ENCODE measurements around the gene NAGA.
"Not testable (repeated sequence)": the region's sequence is repeated elsewhere in the genome, so short reads cannot be mapped to it uniquely, and the experiment has no call there.

Gene NAGA

DNA sequence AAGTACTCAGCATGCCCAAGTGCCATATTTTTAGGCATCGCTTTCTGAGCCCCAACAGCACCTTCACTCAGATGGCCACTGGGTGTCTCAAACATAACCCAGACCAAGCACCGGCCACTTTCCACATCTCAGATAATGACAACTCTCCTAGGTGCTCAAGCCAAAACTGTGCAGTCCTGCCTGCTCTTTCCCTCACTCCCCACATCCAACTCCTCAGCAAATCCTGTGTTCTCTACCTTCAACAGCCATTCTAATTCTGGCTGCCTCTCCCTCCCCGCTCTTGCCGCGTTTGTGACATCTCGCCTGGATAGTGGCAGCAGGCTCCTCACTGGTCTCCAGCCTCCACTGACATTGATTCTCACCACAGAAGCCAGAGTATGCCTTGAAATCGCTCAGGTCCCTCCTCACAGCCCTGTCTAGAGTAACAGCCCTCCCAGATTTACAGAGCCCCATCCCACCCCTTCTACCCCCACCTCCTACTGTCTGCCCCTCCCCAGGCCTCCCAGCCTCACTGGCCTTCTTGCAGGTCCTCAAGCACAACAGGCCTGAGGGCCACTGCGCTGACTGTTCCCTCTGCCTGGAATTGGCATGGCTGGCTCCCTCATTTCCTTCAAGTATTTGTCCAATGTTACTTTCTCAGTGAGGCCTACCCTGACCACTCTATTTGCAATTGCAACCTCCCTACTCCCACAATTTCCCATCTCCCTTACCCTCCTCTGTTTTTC is 2.2 kb upstream of the NAGA start:
- H2BK12ac ChIP-seq (ENCODE audit: low read length in 2 of 2): no peak overlapping the region
- no peaks in the 10 kb centered on the region for H3K27me3 ChIP-seq (ENCODE audit: control insufficient read depth in 1 of 2, insufficient read depth in 1 of 2, low read length in 2 of 2)
- H3K79me1 ChIP-seq (replicated peaks; ENCODE audit: low read length, poor library complexity, severe bottlenecking): peaks cover 6% of the 10 kb centered on the region
- no peak for DNase-seq
- H2BK120ac ChIP-seq (ENCODE audit: low read depth, low read length): no peak overlapping the region
- H2BK15ac ChIP-seq (ENCODE audit: low read depth, poor library complexity, severe bottlenecking): no peak overlapping the region
- H3K9me3 ChIP-seq (ENCODE audit: control insufficient read depth, low read length): no peaks in the 10 kb centered on the region
- 89% methylated on average over 8 of the region's 8 CpGs for WGBS
- H2BK5ac ChIP-seq (ENCODE audit: low read depth, low read length, poor library complexity, severe bottlenecking): no peak overlapping the region
- no peak overlapping the region for H3K4me3 ChIP-seq (ENCODE audit: insufficient read depth in 1 of 2, low read depth in 1 of 2, low read length in 2 of 2)
- H3K4ac ChIP-seq (ENCODE audit: low read depth in 1 of 2, low read length in 2 of 2): no peak overlapping the region
- no peak overlapping the region for H2AFZ ChIP-seq (ENCODE audit: low read depth, low read length)
- no peak overlapping the region for H3K23ac ChIP-seq (ENCODE audit: low read length in 2 of 2)
- H3K4me1 ChIP-seq (ENCODE audit: control insufficient read depth, insufficient read depth, low read depth, low read length): peaks cover 14% of the 10 kb centered on the region
- H2AK5ac ChIP-seq (ENCODE audit: low read length, severe bottlenecking): no peak overlapping the region
- H3K9ac ChIP-seq (ENCODE audit: low read length): no peak overlapping the region
- no peak overlapping the region for H3K4me2 ChIP-seq (ENCODE audit: low read length, poor library complexity, severe bottlenecking)
- H3K27ac ChIP-seq (ENCODE audit: low read length, poor library complexity, severe bottlenecking): no peak overlapping the region
- no peak overlapping the region for H4K91ac ChIP-seq (ENCODE audit: low read length)
- no peak overlapping the region for H3K18ac ChIP-seq (ENCODE audit: low read depth in 1 of 2, low read length in 2 of 2)
- H3K36me3 ChIP-seq (ENCODE audit: control insufficient read depth in 1 of 2, insufficient read depth in 2 of 2, low read depth in 1 of 2, low read length in 2 of 2): peaks cover 8 to 28% of the 10 kb centered on the region in 2 experiments
- no peak overlapping the region for H3K14ac ChIP-seq (ENCODE audit: low read length in 2 of 2)
- no peak overlapping the region for H4K8ac ChIP-seq (ENCODE audit: low read length)

DNA sequence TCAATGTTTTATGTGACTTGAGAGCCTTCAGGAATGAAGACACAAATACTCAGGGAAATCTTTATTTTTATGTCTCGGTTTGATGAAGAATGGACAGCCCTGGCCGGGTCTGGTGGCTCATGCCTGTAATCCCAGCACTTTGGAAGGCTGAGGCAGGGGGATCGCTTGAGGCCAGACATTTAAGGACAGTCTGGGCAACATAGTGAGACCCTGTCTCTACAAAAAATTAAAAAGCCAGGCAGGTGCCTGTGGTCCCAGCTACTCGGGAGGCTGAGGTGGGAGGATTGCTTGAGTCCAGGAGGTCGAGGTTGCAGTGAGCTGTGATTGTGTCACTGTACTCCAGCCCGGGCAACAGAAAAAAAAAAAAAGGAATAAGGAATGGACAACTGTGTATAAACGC is 896 bp upstream of the NAGA start:
- not testable (repeated sequence) for H4K91ac ChIP-seq (ENCODE audit: low read length); H2BK15ac ChIP-seq (ENCODE audit: low read depth, poor library complexity, severe bottlenecking); H3K4ac ChIP-seq (ENCODE audit: low read depth in 1 of 2, low read length in 2 of 2); H2AFZ ChIP-seq (ENCODE audit: low read depth, low read length); H2BK5ac ChIP-seq (ENCODE audit: low read depth, low read length, poor library complexity, severe bottlenecking); H3K27ac ChIP-seq (ENCODE audit: low read length, poor library complexity, severe bottlenecking); H3K9me3 ChIP-seq (ENCODE audit: control insufficient read depth, low read length); H2AK5ac ChIP-seq (ENCODE audit: low read length, severe bottlenecking); H3K18ac ChIP-seq (ENCODE audit: low read depth in 1 of 2, low read length in 2 of 2); DNase-seq; H3K14ac ChIP-seq (ENCODE audit: low read length in 2 of 2); H2BK120ac ChIP-seq (ENCODE audit: low read depth, low read length); H2BK12ac ChIP-seq (ENCODE audit: low read length in 2 of 2); H3K79me1 ChIP-seq (replicated peaks; ENCODE audit: low read length, poor library complexity, severe bottlenecking); H3K4me2 ChIP-seq (ENCODE audit: low read length, poor library complexity, severe bottlenecking); H3K23ac ChIP-seq (ENCODE audit: low read length in 2 of 2); H4K8ac ChIP-seq (ENCODE audit: low read length); H3K27me3 ChIP-seq (ENCODE audit: control insufficient read depth in 1 of 2, insufficient read depth in 1 of 2, low read length in 2 of 2)
- Histone ChIP-seq H3K4me1 (ENCODE audit: control insufficient read depth, insufficient read depth, low read depth, low read length) (peaks cover 14% of the 10 kb centered on the region), H3K9ac (ENCODE audit: low read length) (peak overlapping the region; percentile 79), H3K36me3 (ENCODE audit: control insufficient read depth in 1 of 2, insufficient read depth in 2 of 2, low read depth in 1 of 2, low read length in 2 of 2) (peaks cover 20 to 28% of the 10 kb centered on the region in 2 experiments), H3K4me3 (ENCODE audit: insufficient read depth in 1 of 2, low read depth in 1 of 2, low read length in 2 of 2) (peak overlapping the region in 1 of 2 experiments; percentile 79)
- WGBS: 95% methylated on average over 7 of the region's 7 CpGs

- no peaks in the 10 kb centered on the region for H3K27me3 ChIP-seq (ENCODE audit: control insufficient read depth in 1 of 2, insufficient read depth in 1 of 2, low read length in 2 of 2)
Observed at GRCh38 chr22:42069801-42070516, 653 bp downstream of the NAGA start.

DNA sequence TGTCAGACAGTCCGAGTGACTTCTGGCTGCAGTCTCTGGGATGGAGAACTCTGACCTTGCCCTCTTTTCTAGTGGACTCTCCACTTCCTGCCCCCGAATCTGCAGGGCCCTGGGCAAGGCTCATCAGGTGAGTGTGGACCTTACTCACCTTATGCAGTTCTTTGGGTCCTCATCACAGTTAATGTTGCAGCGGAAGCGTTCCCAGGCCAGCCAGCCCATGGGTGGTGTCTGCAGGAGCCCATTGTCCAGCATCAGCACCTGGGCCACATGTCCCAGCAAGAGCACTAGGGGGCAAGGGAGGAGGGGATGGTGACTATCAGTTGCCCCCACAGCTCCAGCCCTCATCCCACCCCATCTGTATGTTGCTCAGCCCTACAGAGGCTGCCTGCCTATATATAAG is 2.3 kb downstream of the NAGA start:
- Histone ChIP-seq H3K23ac (ENCODE audit: low read length in 2 of 2) (peak overlapping the region in 1 of 2 experiments; percentile 3), H3K4me2 (ENCODE audit: low read length, poor library complexity, severe bottlenecking) (no peak overlapping the region), H2BK120ac (ENCODE audit: low read depth, low read length) (no peak overlapping the region), H2BK12ac (ENCODE audit: low read length in 2 of 2) (no peak overlapping the region), H3K9ac (ENCODE audit: low read length) (no peak overlapping the region), H2AK5ac (ENCODE audit: low read length, severe bottlenecking) (no peak overlapping the region), H2BK15ac (ENCODE audit: low read depth, poor library complexity, severe bottlenecking) (no peak overlapping the region), H3K36me3 (ENCODE audit: control insufficient read depth in 1 of 2, insufficient read depth in 2 of 2, low read depth in 1 of 2, low read length in 2 of 2) (peaks cover 31 to 36% of the 10 kb centered on the region in 2 experiments), H3K4ac (ENCODE audit: low read depth in 1 of 2, low read length in 2 of 2) (no peak overlapping the region), H4K8ac (ENCODE audit: low read length) (peak overlapping the region; percentile 42), H3K27me3 (ENCODE audit: control insufficient read depth in 1 of 2, insufficient read depth in 1 of 2, low read length in 2 of 2) (no peaks in the 10 kb centered on the region), H4K91ac (ENCODE audit: low read length) (peak overlapping the region; percentile 36), H3K14ac (ENCODE audit: low read length in 2 of 2) (no peak overlapping the region), H2AFZ (ENCODE audit: low read depth, low read length) (no peak overlapping the region), H3K27ac (ENCODE audit: low read length, poor library complexity, severe bottlenecking) (no peak overlapping the region), H3K4me1 (ENCODE audit: control insufficient read depth, insufficient read depth, low read depth, low read length) (peaks cover 9% of the 10 kb centered on the region), H3K4me3 (ENCODE audit: insufficient read depth in 1 of 2, low read depth in 1 of 2, low read length in 2 of 2) (no peak overlapping the region), H3K18ac (ENCODE audit: low read depth in 1 of 2, low read length in 2 of 2) (no peak overlapping the region), H3K9me3 (ENCODE audit: control insufficient read depth, low read length) (no peaks in the 10 kb centered on the region), H3K79me1 (replicated peaks; ENCODE audit: low read length, poor library complexity, severe bottlenecking) (peaks cover 6% of the 10 kb centered on the region), H2BK5ac (ENCODE audit: low read depth, low read length, poor library complexity, severe bottlenecking) (no peak overlapping the region)
- DNase-seq: no peak
- 97% methylated on average over 4 of the region's 4 CpGs for WGBS

More at GRCh38 chr22:42069801-42070516, 653 bp downstream of the NAGA start:
- Histone ChIP-seq H3K4me3 (ENCODE audit: insufficient read depth in 1 of 2, low read depth in 1 of 2, low read length in 2 of 2) (peak overlapping the region; percentile 59 to 79), H3K9ac (ENCODE audit: low read length) (peak overlapping the region; percentile 79), H2BK120ac (ENCODE audit: low read depth, low read length) (no peak overlapping the region), H3K4ac (ENCODE audit: low read depth in 1 of 2, low read length in 2 of 2) (peak overlapping the region; percentile 86 to 96), H2AFZ (ENCODE audit: low read depth, low read length) (peak overlapping the region; percentile 64), H4K91ac (ENCODE audit: low read length) (peak overlapping the region; percentile 25), H3K36me3 (ENCODE audit: control insufficient read depth in 1 of 2, insufficient read depth in 2 of 2, low read depth in 1 of 2, low read length in 2 of 2) (peaks cover 31 to 32% of the 10 kb centered on the region in 2 experiments), H4K8ac (ENCODE audit: low read length) (peak overlapping the region; percentile 45), H3K4me2 (ENCODE audit: low read length, poor library complexity, severe bottlenecking) (peak overlapping the region; percentile 89), H3K27ac (ENCODE audit: low read length, poor library complexity, severe bottlenecking) (peak overlapping the region; percentile 46), H2BK5ac (ENCODE audit: low read depth, low read length, poor library complexity, severe bottlenecking) (no peak overlapping the region), H3K23ac (ENCODE audit: low read length in 2 of 2) (peak overlapping the region in 1 of 2 experiments; percentile 50), H3K14ac (ENCODE audit: low read length in 2 of 2) (peak overlapping the region in 1 of 2 experiments; percentile 37), H3K79me1 (replicated peaks; ENCODE audit: low read length, poor library complexity, severe bottlenecking) (peaks cover 6% of the 10 kb centered on the region), H2BK12ac (ENCODE audit: low read length in 2 of 2) (peak overlapping the region in 1 of 2 experiments; percentile 55), H2AK5ac (ENCODE audit: low read length, severe bottlenecking) (no peak overlapping the region), H3K18ac (ENCODE audit: low read depth in 1 of 2, low read length in 2 of 2) (peak overlapping the region in 1 of 2 experiments; percentile 88), H3K4me1 (ENCODE audit: control insufficient read depth, insufficient read depth, low read depth, low read length) (peaks cover 14% of the 10 kb centered on the region), H3K9me3 (ENCODE audit: control insufficient read depth, low read length) (no peaks in the 10 kb centered on the region), H2BK15ac (ENCODE audit: low read depth, poor library complexity, severe bottlenecking) (no peak overlapping the region)
- 20% methylated on average over 17 of the region's 19 CpGs for WGBS
- DNase-seq: no peak

Measured in mesenchymal stem cell (in vitro differentiated cells and primary cell).